HK-2 (cell line): ENCODE measurements around the gene KDM5A.
A peak's percentile ranks its signal among the peaks of the same experiment; 100 is the strongest.
"Not testable (repeated sequence)": the region's sequence is repeated elsewhere in the genome, so short reads cannot be mapped to it uniquely, and the experiment has no call there.

ENCODE experiments used
- DNase-seq: peaks from one replicate; pipeline ENCODE4 v3.0.0-alpha.2; 2018; ENCODE audit not compliant: unreplicated experiment

Gene KDM5A

DNA sequence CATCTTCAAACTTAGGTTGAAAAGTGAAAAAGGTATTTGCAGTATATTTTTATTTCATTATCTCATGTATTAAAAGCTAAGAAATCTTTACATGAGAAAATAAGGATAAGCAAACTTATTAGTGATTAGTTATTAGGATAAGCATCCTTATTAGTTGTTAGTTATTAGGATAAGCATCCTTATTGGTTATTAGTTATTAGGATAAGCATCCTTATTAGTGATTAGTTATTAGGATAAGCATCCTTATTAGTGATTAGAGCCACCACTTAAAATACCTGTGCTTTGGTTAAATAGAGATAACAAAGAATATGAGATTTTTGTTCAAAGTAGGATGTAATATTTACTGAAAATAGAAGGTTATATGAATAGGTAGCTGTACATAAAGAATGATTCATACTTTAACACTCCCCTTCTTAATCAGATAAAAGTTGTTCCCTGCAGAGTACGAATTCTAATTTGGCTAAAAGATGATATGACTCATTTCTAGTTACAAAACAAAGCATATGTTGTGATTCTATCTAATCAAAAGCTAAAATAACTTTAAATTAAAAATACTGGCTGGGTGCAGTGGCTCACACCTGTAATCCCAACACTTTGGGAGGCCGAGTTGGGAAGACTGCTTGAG, 56.4 kb downstream of the KDM5A start:
- DNase-seq, result no peak

DNA sequence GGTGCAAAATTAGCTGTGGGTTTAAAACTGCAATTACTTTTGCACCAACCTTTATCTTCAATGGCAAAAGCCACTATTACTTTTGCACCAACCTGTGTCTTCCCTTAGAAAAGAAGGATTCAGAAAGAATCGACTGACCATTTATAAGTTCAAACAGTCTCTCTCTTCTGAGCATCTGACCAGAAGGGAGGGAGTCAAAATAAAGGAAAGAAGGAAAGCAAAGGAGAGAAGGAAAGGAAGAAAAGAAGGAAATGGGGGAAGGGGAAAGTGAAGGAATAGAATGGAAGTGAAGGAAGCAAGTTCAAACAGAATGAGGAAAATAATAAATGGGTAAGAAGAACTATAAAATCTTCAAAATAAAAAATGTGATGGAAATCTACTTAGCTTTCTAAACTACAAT, 57.8 kb downstream of the KDM5A start:
- no peak for DNase-seq

DNA sequence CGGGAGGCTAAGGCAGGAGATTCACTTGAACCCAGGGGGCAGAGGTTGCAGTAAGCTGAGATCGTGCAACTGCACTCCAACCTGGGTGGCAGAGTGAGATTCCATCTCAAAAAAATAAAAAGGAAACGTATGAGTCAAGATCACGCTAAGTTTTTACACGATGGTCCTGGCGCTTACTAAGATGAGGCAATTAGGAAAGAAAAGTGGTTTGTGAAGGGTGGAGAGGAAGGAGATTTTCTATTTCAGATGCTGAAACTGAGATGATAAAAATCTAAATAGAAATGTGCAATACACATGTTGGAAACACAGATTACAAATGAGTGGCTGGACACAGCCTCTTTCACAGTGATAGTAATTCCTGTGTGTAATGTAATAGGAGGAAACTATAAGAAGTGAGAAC, 63.2 kb downstream of the KDM5A start:
- no peak for DNase-seq

DNA sequence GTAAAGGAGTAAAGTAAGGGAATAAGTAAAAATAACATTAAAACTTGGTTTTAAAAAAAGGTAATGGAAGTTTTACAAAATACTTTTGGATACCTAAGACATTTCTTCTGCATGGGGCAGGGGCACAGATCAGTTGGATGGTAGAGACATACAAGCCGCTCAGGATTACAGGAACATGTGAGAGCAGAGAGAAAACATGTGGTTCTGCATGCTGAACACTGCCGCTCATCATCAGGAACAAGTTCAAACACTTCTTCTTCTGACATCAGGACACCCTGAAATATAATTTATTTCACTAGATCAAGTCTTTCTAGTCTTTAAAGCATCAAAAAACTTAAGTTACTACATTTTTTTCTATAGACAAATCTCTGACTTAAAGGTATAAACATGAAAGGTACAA, 65.6 kb downstream of the KDM5A start:
- no peak for DNase-seq

DNA sequence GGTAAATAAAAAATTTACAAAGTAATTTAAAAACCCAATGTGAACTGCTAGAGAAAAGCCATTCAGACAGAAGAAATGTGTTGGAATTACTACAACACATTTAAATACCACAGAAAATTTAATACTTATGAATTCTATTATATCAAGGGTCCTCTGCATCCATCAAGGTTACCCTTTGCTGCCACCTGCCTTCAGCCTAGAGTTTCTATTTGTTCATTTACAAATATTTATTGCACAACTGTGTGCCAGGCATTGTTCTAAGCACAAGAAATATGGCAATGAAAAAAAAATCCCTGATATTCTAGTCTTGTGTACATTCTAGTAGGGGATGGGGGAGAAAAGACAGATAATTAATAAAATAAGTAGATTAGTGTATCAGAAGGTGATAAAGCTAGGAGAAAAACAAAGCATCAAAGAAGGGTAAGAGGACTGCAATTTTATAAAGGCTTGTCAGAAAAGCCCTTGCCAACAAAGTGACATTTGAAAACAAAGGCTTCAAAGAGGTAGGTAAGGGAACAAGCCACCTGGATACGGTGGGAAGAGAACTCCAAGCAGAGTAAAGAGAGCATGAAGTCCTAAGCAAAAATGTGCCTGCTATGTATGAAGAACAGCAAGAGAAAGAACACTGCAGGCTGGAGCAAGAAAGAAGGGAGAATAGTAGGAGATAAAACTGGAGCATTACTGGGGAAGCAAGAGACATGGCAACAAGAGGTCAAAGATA, 67.4 kb downstream of the KDM5A start:
- DNase-seq, result no peak

DNA sequence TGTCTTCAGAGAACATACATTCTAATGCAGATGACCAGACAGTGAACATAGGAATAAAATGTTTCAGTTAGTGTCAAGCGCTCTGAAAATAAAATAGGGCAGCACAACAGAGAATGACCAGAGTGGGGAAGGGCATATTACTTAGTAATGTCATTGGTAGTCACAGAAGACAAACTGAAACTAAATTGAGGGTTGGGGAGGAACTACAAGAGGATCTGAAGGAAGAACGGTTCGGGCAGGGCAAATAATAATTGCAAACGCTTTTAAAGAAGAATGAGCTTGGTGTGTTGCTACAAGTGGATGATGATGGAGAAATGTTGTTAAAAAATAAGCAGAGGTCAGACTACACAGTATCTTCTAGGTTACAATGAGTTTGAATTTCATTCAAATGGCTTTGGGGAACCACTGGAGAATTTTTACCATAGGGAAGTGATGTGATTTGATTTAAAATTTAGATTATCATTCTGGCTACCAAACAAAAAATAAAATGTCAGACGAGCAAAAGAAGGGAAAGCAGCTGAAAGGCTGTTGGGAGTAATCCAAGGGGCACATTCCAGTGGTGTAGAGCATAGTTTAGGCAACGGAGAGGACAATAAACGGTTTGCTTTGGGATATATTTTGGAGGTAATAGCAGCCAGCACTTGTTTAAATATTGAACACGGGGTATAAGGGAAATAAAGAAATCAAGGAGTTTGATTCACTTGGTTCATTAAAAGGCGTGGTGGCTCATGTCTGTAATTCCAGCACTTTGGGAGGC, 70.2 kb downstream of the KDM5A start:
- no peak for DNase-seq

DNA sequence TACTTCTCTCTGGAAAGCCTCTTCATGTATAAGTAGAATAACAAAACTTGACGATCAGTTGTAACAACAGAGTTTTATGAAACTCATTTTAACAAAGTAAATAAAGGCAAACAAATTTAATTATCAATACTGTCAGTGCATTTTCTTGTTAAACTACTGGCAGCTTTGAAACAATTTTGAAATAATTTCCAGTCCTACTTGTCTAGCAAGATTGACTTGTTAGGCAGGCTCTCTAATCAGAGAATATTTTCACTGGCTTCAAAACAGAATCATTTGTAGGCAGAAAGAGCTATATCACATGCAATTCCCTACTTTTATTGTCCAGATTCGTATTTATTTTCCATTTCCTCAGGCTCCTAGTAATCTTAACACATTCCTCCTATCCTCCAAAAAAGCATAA, 80.6 kb downstream of the KDM5A start:
- DNase-seq, result no peak

DNA sequence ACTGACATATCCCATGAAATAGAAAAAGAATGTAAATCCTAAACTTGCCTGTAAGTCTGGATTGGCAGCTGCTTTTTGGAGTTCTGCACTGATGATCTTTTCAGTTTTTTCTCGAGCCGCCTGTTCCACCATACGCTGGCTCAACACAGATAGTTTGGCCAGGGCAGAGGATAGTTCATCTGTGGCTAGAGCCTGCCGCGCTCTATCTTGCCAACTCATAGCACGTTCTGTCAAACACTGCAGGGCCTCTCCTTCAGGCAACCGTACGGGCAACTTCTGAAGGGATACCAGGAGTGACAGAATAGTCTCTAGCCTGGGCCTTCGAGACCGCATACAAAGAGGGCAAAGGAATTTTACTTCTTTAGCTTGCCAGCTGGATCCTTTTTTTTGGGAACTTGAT, 81.7 kb downstream of the KDM5A start:
- no peak for DNase-seq

DNA sequence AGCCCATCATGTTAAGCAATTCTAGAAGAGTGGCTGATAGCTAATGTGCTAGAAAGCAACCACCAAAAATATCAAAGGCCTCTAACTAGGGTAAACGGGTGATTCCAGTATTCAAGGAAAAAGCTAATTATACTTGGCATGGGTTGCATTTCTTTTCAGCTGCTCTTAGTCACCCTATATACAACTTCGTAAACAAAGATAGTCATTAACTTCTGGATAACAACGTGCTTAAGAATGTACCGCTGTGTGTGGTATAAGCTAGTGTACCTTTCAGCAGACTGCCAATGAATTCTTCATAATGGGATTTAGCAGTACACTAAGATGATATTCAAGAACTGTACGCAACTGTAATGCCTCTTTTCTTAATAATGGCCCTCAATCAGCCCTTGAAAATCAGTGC, 84.3 kb downstream of the KDM5A start:
- DNase-seq, result no peak

DNA sequence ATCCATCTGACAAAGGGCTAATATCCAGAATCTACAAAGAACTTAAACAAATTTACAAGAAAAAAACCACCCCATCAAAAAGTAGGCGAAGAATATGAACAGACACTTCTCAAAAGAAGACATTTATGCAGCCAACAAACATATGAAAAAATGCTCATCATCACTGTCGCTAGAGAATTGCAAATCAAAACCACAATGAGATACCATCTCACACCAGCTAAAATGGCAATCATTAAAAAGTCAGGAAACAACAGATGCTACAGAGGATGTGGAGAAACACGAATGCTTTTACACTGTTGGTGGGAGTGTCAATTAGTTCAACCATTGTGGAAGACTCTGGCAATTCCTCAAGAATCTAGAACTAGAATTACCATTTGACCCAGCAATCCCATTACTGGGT, 86.4 kb downstream of the KDM5A start:
- DNase-seq, result not testable (repeated sequence)

DNA sequence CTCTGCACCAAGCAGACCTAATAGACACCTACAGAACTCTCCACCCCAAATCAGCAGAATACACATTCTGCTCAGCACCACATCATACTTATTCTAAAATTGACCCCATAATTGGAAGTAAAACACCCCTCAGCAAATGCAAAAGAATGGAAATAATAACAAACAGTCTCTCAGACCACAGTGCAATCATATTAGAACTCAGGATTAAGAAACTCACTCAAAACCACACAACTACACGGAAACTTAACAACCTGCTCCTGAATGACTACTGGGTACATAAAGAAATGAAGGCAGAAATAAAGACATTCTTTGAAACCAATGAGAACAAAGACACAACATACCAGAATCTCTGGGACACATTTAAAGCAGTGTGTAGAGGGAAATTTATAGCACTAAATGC, 89.0 kb downstream of the KDM5A start:
- not testable (repeated sequence) for DNase-seq

DNA sequence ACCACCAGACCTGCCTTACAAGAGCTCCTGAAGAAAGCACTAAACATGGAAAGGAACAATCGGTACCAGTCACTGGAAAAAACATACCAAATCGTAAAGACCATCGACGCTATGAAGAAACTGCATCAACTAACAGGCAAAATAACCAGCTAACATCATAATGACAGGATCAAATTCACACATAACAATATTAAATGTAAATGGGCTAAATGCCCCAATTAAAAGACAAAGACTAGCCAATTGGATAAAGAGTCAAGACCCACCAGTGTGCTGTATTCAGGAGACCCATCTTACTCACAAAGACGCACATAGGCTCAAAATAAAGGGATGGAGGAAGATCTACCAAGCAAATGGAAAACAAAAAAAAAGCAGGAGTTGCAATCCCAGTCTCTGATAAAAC, 89.6 kb downstream of the KDM5A start:
- DNase-seq, result not testable (repeated sequence)

DNA sequence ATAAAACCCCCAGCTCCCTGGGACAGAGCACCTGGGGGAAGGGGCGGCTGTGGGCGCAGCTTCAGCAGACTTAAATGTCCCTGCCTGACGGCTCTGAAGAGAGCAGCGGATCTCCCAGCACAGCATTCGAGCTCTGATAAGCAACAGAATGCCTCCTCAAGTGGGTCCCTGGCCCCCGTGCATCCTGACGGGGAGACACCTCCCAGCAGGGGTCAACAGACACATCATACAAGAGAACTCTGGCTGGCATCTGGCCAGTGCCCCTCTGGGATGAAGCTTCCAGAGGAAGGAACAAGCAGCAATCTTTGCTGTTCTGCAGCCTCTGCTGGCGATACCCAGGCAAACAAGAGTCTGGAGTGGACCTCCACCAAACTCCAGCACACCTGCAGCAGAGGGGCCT, 91.1 kb downstream of the KDM5A start:
- not testable (repeated sequence) for DNase-seq

DNA sequence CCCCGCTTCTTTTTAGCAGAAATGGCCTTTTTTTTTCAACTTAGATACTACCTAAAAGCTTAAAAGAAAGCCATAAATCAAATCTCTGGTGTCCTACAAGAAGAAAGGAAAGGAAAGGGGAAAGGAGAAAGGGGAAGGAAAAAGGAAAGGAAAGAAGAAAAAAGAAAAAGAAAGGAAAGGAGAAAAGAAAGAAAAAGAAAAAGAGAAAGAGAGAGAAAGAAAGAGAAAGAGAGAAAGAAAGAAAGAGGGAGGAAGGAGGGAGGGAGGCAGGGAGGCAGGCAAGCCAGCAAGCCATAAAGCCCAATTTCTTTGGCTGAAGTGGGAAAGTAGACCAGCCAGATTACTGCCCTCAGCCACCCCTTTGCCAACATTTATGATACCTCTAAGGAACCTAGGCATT, 94.0 kb downstream of the KDM5A start:
- DNase-seq, result no peak

DNA sequence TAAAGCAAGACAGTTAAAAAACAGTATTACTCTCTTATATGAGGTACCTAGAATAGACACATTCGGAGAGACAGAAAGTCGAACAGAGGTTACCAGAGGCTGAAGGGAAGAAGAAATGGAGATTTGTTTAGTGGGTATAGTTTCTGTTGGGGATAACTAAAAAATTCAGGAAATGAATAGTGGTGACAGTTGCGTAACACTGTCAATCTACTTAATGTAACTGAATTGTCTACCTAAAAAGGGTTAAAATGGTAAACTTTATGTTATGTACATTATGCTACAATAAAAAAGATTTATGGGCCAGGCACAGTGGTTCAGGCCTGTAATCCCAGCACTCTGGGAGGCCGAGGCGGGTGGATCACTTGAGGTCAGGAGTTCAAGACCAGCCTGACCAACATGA, 95.9 kb downstream of the KDM5A start:
- no peak for DNase-seq

DNA sequence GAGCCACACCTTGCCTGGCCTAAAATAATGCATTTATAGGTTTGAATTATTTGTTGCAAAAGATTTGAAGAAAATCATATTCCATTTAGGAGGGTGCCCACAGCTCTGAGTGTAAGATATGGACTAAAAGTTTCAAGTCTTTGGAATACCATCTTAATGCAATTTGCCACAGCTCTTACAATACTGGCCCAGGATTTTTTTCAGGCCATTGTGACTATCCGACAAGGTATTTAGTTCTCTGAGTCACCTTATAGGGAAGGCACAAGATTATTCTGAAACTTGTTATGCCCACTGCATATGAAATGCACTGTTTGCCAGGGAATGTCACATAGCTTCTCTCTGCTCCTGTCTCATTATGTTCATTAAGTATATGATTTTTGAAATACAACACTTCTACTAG, 96.9 kb downstream of the KDM5A start:
- DNase-seq, result no peak

DNA sequence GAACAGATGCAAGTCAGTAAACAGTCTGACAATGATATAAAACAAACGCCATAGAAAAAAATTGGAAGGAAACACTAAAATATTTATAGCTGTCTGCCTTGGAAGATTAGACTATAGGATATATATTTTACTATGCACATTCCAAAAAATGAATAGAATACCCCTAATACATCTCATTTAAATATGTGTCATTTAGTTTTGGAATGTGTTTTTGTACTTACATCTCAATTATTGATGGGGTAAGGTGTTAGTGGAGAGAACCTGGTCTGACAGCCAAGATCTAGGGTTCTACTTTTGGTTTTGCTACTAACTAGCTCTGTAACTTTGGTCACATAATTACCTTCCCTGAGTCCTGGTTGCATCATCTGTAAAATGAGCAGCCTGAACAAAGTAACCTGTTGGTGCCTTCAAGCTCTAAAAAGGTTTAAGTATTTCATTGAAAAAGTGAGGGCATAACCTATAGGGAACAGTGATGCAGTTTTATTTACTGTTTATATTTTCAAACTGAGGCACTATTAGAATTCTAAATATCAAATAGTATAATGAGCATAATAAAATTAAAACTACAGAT, 97.9 kb downstream of the KDM5A start:
- no peak for DNase-seq

DNA sequence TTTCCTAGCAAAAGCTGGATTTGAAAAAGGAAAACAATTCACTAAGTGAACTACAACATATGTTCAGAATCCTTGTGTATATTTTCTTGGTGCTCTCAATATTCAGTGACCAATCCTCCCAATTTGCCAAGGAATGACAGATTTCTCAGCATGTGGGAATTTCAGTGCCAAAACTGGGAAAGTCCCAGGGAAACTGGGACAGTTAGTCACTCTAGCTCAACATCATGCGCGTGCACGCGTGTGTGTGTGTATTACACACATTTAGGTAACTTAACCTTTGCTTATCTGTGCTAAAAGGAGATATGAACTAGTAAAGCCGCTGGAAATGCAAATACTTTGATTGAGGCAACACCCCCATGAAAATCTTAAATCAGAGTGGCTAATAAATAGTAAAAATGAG, 100.4 kb downstream of the KDM5A start:
- DNase-seq, result peak; percentile 22

DNA sequence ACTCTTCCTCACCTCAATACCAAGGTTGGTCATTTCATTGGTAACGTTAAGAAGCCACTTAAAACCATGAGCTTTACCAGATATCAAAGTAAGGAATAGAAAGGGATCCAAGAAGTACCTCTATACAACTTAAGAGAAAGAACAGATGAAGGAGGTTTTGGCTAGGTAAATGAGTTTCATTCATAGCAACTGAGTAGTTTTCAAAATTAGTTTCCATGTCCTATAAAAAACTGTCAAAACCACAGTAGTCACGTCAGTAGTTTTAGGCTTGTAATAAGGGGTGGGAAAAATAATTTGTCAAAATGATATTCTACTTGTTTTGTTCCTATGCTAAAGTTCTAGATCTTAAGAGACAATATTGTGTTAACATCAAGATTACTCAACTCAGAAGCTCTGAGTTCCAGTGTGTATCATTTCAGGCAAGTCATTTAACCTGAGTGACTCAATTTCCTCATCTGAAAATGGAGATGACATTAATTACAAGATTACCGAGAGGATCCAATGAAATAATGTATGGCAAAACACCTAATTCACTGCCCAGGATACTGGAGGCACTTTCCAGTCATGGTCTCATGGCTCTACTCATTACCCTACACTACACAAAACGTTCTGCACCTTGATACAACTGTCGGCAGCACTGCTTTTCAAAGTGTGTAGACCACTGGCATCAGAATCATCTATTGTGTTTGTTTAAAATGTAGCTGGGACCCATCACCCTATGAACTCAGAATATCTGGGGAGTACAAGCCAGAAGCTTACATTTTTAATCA, 102.4 kb downstream of the KDM5A start:
- DNase-seq, result no peak

DNA sequence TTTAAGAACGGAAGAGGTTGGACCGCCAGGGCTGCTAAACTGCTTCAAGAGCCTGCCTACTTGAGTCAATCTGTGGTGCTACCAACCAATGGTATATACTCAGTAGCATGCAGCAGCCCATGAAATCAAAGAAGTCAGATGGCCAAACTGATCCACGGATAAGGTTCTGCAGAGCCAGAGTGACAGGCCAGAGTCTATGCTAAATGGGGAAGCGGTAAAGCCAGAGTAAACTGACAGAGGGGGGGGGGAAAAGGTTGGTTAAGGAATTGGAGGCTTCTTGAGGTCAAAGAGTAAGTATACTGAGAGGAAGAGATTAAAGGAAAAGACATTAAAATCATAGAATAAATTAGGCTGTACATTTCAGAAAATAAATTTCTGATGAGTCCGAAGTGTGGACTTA, 111.1 kb downstream of the KDM5A start:
- no peak for DNase-seq

DNA sequence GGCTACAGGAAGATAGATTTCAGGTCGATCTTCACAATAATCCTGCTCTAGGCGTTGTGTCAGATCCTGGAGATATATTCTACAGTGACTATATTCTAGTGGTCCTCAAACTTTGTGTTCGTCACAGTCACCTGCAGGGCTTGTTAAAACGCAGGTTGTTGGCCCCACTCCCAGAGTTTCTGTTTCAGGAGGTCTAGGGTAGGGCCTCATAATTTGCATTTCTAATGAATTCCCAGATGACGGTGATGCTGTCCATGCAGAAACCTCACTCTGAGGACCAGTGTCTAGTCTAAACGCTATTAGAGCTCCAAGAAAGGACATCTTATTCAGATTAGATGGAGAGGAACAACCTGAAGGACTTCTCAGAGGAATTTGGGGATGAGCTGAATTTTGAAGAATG, 113.3 kb downstream of the KDM5A start:
- DNase-seq, result no peak

DNA sequence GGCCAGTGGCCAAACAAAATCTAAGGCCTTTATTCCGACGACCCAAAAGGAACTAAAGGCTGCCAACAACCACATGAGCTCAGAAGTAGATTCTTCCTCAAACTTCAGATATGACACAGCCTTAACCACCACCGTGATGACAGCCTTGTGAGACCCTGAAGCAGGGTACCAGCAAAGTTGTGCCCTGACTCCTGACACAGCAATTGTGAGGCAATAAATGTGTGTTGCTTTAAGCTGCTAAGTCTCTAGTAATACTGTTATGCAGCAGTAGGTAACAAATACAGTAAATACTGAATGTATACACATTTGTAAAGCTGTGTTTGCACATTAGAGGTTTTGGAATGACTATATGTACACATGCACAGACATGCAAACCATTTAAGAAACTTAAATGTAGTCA, 115.7 kb downstream of the KDM5A start:
- no peak for DNase-seq
